Progenitor cell of endocrine pancreas (in vitro differentiated cells): ENCODE measurements around the gene PEX11A. TPM values are rescaled to one million over a fixed set of nuclear protein-coding genes. Genes with fewer than 3 reads are reported as not detected.

Experiments
- DNase-seq: peaks from one replicate; pipeline ENCODE4 v3.0.0; 2021; ENCODE audit warnings: low spot score; ENCODE audit not compliant: unreplicated experiment
- H3K27ac Mint-ChIP-seq: 2 replicates; pipeline ENCODE4 v1.8.0; 2021; ENCODE audit warnings: mild to moderate bottlenecking, moderate library complexity, mixed read lengths
- H3K27me3 Mint-ChIP-seq: 2 replicates; pipeline ENCODE4 v1.8.0; 2021; ENCODE audit warnings: mixed read lengths
- H3K36me3 Mint-ChIP-seq: 2 replicates; pipeline ENCODE4 v1.8.0; 2022; ENCODE audit warnings: mixed read lengths; ENCODE audit not compliant: insufficient read depth
- H3K4me1 Mint-ChIP-seq: 2 replicates; pipeline ENCODE4 v1.8.0; 2021; ENCODE audit warnings: low read depth, mixed read lengths
- H3K4me3 Mint-ChIP-seq: 2 replicates; pipeline ENCODE4 v1.8.0; 2021; ENCODE audit warnings: low read depth, mild to moderate bottlenecking, moderate library complexity, mixed read lengths
- H3K9me3 Mint-ChIP-seq: 2 replicates; pipeline ENCODE4 v1.8.0; 2021; ENCODE audit warnings: low read depth, mixed read lengths
- total RNA-seq: library from RNA; stranded (reverse); gene quantifications from 2 replicates; pipeline ENCODE4 v1.2.1, GENCODE V29; 2021
- TF ChIP-seq, protein P1 (sequence below): fragments of 200-600 bp; sonication (generic); IDR thresholded peaks from one replicate; pipeline ENCODE4 v1.5.0; 2021; ENCODE audit warnings: antibody characterized with exemption, mild to moderate bottlenecking; ENCODE audit not compliant: unreplicated experiment

Gene PEX11A
- total RNA-seq, 1 donor from 2014 or later, result 4.8 TPM

DNA sequence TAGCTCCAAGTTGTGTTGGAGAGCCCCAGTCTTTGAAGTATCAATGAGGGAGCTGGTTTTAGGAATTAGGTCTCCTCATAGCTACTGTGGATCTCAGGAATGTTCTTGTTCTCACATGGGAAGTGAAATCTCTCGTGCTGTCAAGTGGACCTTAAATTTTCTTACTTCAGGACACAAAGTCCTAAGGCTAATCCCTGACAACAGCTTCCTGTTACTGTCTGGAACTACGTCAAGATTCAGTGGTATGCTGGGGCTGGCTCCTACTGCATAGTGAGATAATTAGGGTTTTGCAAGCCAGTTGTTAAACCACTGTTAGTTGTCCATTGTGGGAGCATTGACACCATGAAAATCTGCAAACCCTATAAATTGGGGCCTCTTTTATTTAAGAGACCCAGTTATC lies 37.7 kb upstream of the PEX11A start:
- no peak for DNase-seq
- TF ChIP-seq, protein P1, sequence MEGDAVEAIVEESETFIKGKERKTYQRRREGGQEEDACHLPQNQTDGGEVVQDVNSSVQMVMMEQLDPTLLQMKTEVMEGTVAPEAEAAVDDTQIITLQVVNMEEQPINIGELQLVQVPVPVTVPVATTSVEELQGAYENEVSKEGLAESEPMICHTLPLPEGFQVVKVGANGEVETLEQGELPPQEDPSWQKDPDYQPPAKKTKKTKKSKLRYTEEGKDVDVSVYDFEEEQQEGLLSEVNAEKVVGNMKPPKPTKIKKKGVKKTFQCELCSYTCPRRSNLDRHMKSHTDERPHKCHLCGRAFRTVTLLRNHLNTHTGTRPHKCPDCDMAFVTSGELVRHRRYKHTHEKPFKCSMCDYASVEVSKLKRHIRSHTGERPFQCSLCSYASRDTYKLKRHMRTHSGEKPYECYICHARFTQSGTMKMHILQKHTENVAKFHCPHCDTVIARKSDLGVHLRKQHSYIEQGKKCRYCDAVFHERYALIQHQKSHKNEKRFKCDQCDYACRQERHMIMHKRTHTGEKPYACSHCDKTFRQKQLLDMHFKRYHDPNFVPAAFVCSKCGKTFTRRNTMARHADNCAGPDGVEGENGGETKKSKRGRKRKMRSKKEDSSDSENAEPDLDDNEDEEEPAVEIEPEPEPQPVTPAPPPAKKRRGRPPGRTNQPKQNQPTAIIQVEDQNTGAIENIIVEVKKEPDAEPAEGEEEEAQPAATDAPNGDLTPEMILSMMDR, result no peak
- H3K27me3 Mint-ChIP-seq, result peaks cover 22% of the 10 kb centered on the region
- H3K4me3 Mint-ChIP-seq, result no peak overlapping the region
- H3K27ac Mint-ChIP-seq, result no peak overlapping the region
- H3K36me3 Mint-ChIP-seq, result no peaks in the 10 kb centered on the region
- no peaks in the 10 kb centered on the region for H3K4me1 Mint-ChIP-seq
- peaks cover 3% of the 10 kb centered on the region for H3K9me3 Mint-ChIP-seq

DNA sequence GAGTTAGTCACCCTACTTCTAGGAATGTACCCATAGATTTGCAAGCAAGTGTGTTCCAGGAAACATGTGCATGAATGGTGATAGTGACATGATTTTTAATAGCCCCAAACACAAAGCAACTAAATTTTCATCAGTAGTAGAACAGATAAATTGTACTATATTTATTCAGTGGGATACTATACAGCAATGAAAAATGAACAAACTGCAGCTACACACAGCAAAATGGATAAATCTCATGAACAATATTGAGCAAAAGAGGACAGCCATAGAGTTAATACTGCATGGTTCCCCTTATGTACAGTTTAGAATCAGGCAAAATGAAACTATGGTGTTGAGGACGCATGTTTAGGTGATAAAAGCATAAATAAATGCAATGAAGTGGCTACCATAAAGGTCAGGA lies 34.5 kb upstream of the PEX11A start:
- DNase-seq, result no peak
- TF ChIP-seq, protein P1, result no peak
- H3K9me3 Mint-ChIP-seq, result peaks cover 3% of the 10 kb centered on the region
- no peak overlapping the region for H3K27ac Mint-ChIP-seq
- H3K27me3 Mint-ChIP-seq, result peaks cover 20% of the 10 kb centered on the region
- no peak overlapping the region for H3K4me3 Mint-ChIP-seq
- H3K4me1 Mint-ChIP-seq, result no peaks in the 10 kb centered on the region
- no peaks in the 10 kb centered on the region for H3K36me3 Mint-ChIP-seq

DNA sequence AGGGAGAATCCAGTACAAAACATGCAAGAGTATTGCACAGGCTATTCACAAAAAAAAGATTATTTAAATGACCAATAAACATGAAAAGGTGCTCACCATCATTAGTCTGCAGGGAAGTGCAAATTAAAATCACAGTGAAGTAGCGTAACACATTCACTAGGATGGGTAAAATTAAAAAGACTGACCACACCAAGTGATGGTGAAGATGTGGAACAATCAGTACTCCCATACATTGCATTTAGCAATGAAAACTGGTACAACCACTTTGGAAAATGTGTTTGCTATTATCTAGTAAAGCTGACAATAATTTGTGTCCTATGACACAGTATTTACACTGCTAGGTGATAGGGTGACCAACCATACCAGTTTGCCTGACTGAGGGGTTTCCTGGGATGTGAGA lies 34.1 kb upstream of the PEX11A start:
- TF ChIP-seq, protein P1, result no peak
- Mint-ChIP-seq H3K36me3 (no peaks in the 10 kb centered on the region), H3K27ac (no peak overlapping the region), H3K4me3 (no peak overlapping the region), H3K9me3 (peaks cover 3% of the 10 kb centered on the region), H3K4me1 (no peaks in the 10 kb centered on the region), H3K27me3 (peaks cover 20% of the 10 kb centered on the region)
- DNase-seq, result no peak

DNA sequence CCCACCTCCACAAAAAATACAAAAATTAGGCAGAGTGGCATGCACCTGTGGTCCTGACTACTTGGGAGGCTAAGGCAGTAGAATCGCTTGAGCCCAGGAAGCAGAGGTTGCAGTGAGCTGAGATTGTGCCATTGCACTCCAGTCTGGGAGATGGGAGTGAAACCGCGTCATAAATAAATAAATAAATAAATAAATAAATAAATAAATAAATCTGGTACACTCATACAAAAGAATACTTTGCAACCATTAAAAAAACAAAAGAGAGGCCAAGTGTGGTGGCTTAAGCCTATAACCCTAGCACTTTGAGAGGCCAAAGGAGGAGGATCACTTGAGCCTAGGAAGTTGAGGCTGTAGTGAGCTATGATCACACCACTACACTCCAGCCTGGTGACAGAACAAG lies 32.5 kb upstream of the PEX11A start:
- peaks cover 20% of the 10 kb centered on the region for H3K27me3 Mint-ChIP-seq
- no peak overlapping the region for H3K4me3 Mint-ChIP-seq
- H3K27ac Mint-ChIP-seq, result no peak overlapping the region
- no peaks in the 10 kb centered on the region for H3K36me3 Mint-ChIP-seq
- DNase-seq, result no peak
- H3K9me3 Mint-ChIP-seq, result peaks cover 3% of the 10 kb centered on the region
- TF ChIP-seq, protein P1, result no peak
- no peaks in the 10 kb centered on the region for H3K4me1 Mint-ChIP-seq

DNA sequence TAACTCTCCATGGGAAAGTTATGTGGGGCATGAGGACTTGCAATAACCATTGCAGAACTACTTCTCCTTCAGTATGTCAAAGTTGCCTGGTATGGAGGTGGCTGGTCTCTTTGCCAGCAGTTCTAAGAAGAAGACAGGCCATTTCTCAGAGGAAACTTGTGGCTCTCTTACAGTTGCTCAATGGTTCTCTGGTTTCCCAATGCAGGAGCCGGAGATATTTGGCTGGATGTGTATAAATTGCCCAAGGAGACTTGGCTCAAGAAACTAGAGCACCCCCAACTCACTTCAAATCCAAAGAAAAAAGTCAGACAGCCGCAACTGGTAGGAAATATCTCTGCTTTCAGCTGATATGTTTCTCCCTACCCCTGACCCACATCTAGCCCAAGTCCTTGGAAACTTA lies 24.2 kb upstream of the PEX11A start:
- no peak for DNase-seq
- H3K36me3 Mint-ChIP-seq, result no peaks in the 10 kb centered on the region
- H3K4me1 Mint-ChIP-seq, result no peaks in the 10 kb centered on the region
- H3K9me3 Mint-ChIP-seq, result peaks cover 4% of the 10 kb centered on the region
- no peaks in the 10 kb centered on the region for H3K27me3 Mint-ChIP-seq
- no peak overlapping the region for H3K4me3 Mint-ChIP-seq
- TF ChIP-seq, protein P1, result no peak
- no peak overlapping the region for H3K27ac Mint-ChIP-seq
